GM11168 (cell line): ENCODE data around the gene BCAN.
"Not testable (repeated sequence)": the region's sequence is repeated elsewhere in the genome, so short reads cannot be mapped to it uniquely, and the experiment has no call there.

ENCODE experiments used
- in situ Hi-C: fragments of 300-500 bp; cut with MboI; formaldehyde crosslinking; loops from one replicate; pipeline ENCODE4 v1.12.0; 2022; ENCODE audit warnings: low sequenced_read_pairs; ENCODE audit not compliant: unreplicated experiment

The BCAN gene

DNA sequence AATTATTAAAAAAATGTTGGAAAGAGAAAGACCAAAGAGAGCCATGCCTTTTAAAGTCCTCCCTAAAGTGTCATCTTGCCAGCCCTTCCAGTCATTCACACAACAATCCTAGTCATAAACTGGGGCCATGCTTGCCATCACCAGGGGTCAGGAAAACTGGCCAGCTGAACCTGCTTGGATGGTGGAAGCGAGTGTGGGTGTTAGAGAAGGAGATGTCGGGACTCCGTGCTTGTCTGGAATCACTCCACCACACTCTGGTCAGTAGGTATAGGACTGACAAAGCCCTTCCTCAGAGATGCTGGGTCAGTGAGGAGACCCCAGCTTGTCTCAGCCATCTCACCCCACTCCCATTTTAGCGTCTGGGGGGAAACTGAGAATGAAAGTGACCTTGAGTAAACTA, 26.0 kb upstream of the BCAN start:
- in situ Hi-C loops = no loop called here

DNA sequence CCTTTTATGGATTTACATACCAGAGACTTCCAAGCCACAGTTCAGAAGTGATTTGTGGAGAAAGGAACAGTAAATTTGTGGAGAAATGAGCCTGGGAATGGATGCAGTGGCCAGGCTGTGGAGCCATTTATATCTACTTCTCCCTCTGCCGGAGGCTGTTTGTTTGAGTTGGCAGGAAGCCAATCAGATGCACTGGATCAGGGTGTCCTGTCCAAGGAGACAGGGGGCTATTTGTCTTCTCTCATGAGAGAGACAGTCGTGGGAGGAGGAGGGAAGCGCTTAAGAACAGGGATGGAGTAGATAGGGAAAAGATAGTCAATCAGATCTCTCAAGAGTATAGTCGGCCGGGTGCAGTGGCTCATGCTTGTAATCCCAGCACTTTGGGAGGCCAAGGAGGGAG, 25.5 kb upstream of the BCAN start:
- in situ Hi-C loops = no loop called here

DNA sequence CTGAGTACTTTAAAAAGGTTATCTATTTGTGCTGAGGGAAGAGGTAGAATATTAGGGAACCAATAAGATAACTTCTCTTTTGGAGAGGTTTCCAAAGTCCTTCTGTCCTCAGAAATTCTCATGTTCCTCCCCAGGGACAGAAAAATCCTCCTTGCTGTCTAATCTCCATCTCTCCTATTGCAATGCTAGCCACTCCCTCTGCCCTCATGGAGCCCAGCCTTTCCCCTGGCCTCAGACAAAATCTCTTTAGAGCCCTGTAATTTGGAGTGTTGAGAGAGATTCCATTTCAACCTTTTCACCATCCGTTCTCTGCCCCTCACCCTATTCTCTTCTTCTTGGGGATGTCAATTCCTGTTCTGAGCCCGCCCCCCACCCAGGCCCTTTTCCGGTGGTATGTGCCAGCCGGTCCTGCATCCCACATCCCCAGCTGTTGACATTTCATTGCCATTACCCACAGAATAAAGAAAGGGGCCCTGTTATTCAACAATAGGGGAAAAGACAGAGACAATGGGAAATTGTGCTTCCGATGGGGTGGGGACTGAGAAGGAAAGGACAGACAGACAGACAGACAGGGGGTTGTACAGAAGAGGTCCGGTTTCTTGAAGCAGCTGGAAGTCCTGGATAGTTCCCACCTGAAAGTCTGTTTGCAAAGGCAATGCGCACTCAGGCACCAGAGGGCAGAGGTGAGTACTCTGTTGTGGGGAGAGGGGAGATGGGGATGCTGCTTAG, 22.9 kb upstream of the BCAN start, which contains the start of gene HAPLN2:
Gene HAPLN2 (plus strand): TSS at position 563 of the 729 bp plus-strand sequence. CDS start 4,076 bp downstream, outside the sequence.
- in situ Hi-C loops = no loop called here

DNA sequence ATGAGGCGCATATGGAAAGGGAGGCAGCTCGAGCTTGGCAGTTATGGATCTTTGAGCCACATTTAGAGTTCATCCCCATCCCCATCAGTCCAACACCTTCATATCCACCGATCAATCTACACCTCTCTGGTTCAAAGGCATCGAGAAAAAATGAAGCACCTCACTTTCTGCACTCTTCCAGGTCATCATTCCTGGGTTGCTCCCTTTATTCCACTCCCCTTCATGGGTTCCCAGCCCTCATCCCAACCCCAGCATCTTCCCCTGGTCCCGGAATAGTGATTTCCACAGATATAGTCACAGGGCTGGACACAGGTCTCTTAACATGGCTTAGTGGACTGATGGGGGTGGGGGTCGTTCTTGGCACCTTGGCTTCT, 22.3 kb upstream of the BCAN start:
- in situ Hi-C loops = no loop called here

DNA sequence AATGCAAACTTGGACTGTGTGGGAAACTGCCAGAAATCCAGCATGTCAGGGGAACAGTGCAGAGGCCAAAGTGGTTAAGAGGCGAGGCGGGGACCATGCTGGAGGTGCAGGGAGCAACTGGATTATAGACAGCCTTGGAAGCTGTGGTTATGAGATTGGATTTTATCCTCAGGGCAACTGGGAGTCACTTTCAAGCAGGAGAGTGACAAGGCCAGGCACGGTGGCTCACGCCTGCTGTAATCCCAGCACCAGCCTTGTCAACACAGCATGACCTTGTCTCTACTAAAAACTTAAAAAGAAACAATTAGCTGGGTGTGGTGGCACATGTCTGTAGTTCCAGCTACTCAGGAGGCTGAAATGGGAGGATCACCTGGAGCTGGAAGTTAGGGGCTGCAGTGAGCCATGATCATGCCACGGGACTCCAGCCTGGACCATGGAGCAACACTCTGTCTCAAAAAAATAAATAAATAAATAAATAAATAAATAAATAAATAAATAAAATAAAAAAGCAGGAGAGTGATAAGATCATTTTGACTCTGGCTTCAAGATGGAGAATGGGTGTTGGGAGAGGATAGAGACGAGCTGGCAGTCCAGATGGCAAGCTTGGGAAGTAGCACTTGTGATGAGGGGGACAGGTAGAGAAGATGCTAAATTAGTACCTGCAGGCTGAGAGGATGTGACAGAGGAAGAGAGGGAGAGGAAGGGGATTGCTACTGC, 19.2 kb upstream of the BCAN start:
- in situ Hi-C loops = no loop called here

DNA sequence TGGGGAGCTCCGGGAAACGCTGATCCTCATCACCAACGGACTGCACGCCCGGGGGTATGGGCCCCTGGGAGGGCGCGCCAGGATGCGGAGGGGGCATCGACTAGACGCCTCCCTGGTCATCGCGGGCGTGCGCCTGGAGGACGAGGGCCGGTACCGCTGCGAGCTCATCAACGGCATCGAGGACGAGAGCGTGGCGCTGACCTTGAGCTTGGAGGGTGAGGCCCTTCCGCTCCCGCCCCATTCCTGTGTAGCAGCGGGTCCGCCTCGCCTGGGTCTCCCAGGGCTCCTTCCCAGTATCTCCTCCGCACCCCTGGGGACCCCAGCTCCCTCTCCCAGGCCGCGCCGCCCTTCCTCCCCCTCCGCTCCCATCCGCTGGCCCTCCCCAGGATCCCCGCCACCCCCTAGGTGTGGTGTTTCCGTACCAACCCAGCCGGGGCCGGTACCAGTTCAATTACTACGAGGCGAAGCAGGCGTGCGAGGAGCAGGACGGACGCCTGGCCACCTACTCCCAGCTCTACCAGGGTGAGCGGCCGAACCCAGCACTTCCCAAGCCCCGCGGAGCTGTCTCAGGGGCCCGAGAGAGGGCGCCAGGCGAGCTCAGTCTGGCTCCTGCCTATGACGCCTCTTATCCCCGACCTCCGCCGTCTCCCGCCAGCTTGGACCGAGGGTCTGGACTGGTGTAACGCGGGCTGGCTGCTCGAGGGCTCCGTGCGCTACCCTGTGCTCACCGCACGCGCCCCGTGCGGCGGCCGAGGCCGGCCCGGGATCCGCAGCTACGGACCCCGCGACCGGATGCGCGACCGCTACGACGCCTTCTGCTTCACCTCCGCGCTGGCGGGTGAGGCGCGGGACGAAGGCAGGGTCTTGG, 17.7 kb upstream of the BCAN start:
- in situ Hi-C loops = no loop called here

DNA sequence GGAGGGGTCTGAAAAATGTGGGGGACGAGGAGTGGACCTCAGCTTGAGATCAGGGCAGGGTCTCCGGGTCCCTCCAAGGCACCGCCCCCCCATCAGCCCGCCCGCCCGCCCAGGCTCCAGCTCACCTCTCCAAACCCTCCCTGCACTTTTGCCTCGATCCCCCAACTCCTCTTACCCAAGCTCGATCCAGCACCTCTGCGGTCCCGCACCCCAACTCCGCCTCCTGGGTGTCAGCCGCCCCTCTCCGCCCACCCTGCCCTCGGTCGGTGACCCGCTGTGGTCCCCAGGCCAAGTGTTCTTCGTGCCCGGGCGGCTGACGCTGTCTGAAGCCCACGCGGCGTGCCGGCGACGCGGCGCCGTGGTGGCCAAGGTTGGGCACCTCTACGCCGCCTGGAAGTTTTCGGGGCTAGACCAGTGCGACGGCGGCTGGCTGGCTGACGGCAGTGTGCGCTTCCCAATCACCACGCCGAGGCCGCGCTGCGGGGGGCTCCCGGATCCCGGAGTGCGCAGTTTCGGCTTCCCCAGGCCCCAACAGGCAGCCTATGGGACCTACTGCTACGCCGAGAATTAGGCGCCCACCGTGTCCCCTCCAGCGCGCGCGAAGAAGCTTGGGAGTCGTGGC, 17.0 kb upstream of the BCAN start:
- in situ Hi-C loops = no loop called here

DNA sequence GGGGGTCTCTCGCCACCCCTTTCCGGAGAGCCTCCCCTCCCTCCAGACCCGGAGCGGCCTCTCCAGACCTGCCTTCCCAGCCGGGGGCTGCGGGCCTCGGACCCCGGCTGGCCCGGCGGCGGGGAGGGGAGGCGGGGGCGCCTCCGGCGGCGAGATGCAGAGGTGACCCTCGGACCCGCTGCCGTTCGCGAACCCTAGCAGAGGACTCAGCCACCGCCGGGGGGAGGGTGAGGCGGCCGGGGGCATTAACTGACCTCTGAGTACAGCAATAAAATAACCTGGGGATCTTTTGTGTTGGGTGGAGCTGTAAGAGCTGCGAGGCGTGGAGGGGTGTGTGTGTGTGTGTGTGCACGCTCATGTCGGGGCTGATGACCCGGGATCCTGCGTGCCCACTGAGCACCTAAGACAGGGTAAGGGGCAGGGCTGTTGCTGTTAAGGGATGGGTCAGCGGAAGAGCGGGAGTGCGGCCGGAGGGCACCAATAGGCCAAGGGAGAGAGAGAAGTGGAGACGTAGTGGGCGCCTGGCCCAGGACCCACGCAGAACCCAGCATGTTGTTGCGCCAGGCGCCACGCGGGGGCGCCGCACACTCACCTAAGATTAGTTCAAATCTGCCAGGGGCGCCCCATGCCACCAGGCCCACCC, 16.4 kb upstream of the BCAN start:
- in situ Hi-C loops = no loop called here

DNA sequence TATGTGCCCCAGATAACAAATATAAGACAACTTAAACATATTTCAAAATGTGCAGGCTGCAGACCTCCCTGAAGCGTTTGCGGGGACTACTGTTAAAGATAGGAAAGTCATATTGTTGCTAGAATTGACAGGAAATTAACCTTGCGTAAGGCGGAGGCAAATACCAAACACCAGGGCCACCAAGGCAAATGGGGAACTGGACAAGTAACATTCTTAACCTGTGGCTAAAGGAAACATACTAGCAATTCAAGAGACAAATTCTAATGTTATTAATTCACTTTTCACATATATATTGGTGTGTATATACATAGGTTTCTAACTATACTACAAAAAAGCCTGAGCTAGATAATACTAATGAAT, 15.9 kb upstream of the BCAN start:
- in situ Hi-C loops = no loop called here

DNA sequence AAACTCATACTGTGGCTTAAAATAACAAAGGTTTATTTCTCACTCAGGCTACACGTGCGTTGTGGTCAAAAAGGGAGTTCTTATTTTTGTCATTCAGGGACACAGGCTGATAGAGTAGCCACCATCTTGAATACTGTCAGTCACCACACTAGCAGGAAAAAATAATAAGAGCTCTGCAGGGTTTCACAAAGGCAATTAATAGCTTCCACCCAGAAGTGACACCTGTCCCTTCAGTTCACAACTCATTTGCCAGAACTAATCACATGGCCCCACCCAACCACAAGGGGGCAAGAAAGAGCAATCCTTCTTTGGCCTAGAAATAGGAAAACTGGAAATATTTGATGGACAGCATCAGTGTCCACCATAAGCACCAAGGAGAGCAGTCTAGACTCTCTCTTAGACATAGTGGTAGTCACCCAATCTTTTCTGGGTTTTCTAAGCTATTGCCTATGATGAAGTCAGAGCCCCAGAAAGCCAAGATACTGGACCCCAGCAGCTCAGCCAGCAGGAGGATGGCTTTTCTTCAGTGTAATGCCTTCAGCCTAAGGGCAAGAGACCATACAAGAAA, 14.5 kb upstream of the BCAN start:
- in situ Hi-C loops = no loop called here

DNA sequence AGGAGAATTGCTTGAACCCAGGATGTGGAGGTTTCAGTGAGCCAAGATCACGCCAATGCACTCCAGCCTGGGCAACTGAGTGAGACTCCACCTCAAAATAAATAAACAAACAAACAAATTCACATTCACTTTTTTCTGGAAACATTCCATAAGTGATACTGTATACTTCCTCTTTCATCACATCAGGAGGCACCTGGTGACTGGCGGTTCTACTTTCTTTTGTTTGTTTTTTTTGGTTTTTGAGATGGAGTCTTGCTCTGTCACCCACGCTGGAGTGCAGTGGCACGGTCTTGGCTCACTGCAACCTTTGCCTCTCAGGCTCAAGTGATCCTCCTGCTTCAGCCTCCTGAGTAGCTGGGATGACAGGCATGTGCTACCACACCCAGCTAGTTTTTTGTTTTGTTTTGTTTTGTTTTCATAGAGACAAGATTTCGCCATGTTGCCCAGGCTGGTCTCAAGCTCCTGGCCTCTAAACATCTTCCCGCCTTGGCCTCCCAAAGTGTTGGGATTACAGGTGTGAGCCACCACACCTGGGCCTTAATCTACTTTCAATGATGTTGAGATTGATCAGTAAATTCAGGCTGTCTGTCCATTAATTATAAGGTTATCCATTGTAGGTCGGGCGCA, 12.0 kb upstream of the BCAN start:
- in situ Hi-C loops = no loop called here

DNA sequence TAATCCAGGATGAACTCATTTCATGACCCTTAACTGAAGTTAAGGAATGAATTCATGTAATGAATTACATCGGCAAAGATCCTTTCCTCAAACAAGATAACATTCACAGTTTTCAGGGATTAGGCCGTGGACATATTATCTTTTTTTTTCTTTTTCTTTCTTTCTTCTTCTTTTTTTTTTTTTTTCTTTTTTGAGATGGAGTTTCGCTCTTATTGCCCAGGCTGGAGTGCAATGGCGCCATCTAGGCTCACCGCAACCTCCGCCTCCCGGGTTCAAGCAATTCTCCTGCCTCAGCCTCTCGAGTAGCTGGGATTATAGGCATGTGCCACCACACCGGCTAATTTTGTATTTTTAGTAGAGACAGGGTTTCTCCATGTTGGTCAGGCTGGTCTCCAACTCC, 10.8 kb upstream of the BCAN start:
- in situ Hi-C loops = not testable (repeated sequence)

DNA sequence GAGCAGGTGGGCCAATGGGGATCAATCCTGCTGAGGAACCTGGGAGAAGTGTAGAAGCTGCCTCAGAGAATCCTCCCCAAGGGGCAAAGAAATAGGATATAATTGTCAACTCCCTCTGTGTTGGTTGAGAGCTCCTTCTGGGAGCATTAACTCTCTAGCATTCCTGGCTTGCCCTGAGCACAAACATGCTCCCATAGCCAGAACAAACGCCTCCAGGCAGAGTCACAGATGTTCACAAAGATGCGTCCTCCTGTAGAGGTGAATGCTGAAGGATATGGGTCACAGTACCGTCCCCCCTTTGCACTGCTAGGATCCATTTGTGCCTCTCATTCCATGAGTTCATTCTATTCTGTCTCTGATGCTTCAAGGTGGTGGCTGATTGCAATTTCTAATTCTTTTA, 9.6 kb upstream of the BCAN start:
- in situ Hi-C loops = no loop called here

DNA sequence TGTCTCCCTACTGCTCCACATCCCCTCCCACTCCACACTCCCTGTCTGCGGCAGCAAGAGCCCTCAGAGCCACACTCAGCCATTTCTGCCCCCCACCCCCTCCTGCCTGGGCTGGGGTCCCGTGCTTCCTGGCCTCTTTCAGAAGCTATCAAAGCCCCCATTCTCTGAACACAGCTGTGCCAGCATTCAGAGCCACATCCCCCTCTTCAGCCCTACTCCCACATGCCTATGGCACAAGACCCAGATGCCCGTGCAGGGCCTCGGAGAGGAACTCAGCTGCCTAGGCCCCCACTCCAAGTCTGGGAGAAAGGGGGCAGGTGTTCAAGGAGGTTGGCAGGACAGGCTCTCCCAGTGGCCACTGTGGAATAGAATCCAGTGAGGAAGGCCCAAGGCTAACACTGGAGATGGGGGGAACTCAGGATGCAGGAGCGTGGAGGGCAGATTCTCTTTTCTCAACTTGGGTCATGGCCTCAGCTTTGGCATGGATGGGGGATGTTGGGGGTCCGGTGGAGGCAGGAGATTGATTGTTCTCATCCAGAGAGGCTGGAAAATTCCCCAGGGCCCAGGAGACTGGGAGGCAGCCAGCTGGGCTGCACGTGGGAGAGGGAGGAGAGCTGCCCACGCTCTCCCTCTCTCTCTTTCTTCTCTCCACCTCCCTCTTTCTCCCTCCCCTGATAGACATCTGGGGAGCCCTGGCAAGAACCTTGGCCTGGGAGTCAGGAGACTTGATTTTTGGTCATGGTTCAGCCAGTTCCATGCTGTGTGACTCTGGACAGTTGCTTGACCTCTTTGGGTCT, 3.5 kb upstream of the BCAN start:
- in situ Hi-C loops = no loop called here

DNA sequence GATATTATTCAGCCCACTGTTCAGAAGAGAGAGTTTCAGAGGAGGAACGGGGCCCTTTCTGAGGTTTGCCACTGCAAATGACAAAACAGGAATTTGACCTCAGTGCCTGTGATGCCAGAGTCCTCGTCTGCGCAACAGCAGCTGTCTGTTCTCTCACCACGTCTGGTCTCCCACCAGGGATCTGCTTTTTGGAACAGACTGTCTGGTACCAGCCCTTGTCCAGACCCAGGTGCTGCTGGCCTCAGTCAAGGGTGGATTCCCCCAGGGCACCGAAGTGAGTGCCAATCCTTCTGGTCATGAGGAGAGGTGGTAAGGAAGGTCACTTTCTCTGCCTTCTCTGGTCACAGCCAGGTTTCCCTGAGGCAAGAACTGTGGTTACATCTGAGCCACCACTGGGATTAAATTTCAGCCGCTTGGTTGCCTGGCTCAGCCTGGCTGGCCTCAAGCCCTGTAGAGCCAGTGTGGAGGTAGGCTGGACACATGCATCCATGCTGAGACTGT, 2.3 kb upstream of the BCAN start:
- in situ Hi-C loops = no loop called here

DNA sequence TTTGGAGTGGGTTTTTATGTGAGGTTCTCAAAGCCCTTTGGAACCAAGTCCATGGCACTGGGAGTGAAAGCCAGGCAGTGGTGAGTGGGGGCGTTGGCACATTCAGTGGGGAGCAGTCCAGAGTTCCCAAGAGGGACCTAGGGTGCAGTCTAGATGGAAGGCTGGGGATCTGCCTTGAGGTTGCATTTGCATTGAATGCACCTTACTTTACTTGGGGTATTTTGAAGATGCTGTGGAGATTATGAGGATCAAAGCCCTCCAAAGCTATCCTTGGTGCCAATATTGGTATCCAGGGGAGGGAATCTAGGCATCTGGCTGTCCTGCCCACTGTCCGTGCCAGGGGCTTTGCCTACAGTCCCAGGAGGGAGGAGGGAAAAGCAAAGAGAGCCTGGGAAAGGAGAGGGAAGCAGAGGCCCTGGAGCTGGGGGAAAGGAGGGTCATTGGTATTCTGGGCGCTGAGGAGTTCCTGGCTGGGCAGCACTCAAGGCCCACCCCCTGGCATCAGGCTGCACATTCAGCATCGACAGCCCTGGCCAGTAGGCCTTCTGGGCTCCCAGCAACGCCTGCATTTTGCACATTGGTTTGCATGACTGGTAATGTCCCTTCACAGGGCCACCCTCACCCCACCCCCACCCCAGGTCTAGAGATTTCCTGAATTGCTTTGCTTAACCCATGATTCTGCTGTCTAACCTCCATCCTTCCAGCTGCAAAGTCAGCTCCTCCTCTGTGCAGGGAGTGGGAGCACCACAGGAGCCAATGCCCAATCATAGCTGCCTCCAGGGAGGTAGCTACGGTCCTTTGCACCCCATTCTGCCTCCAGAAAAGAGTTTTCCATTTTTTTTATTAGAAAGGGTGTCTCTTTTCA, 843 bp upstream of the BCAN start:
- in situ Hi-C loops = no loop called here

DNA sequence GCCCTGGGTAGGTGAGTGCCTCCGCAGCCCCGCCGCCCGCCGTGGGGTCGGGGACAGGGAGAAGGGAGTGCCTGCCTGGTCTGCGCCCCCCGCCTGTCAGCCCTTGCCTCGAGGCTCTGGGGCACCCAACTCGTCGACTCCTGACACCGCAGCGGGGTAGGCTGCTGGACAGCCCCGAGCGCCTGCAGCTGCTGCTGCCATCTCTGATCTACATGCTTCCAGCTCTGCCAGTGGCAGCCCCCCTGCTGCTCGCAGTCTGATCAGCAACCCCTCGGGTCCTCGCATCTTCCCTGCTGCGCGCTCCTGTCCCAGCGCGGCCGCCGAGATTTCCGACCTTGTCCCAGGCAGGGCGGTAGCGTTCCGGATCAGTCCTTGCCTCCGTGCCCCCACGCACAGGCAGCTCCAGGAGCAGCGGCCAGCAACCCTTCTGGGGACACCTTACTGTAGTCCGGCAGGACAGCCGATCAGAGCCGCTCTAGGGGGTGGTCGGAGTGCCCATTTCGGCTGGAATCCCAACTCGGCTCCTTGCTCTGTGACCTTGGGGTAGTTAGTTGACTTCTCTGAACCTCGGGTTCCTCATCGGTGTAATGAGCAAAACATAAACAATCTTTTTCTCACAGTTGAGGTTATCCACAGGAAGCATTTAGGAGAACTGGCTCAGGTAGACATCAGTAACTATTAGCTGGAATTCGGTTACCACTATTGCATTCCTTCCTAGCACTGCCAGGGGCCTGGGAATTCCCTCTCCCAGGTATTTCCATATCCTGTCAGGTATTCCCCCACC, 540 bp downstream of the BCAN start:
- in situ Hi-C loops = no loop called here
